ENCODE results near the gene SEPTIN11. TPM values are rescaled to one million over a fixed set of nuclear protein-coding genes. Genes with fewer than 3 reads are reported as not detected.

The SEPTIN11 gene
- total and polyA plus RNA-seq, 2 experiments from 2014 or later, result 488 to 867 TPM

GRCh38 chr4:76997532-76997931 is 48.0 kb downstream of the SEPTIN11 start:
- Histone ChIP-seq H3K9me3 (ENCODE audit: low read depth) (no peaks in the 10 kb centered on the region), H3K9ac (no peak overlapping the region), H3K4me1 (ENCODE audit: insufficient read depth) (peaks cover 48% of the 10 kb centered on the region), H3K36me3 (ENCODE audit: low read depth) (peaks cover 56% of the 10 kb centered on the region), H3K27me3 (replicated peaks; ENCODE audit: insufficient read depth) (no peaks in the 10 kb centered on the region), H3K4me3 (no peak overlapping the region), H3K4me2 (ENCODE audit: unreplicated experiment) (no peak overlapping the region), H3K79me2 (ENCODE audit: insufficient read depth) (peaks cover 100% of the 10 kb centered on the region), H2AFZ (no peak overlapping the region), H3F3A (ENCODE audit: insufficient read depth) (peaks cover 77% of the 10 kb centered on the region), H4K20me1 (ENCODE audit: insufficient read depth) (no peaks in the 10 kb centered on the region), H3K27ac (0 out of 2 replicates have a peak overlapping the region, but pooled peaks have one; percentile 18), H3K9me2 (ENCODE audit: insufficient read depth) (no peaks in the 10 kb centered on the region)
- DNase-seq, result no peak
- TF ChIP-seq EZH2phosphoT487 (IDR thresholded peaks at IDR 0.05; ENCODE audit: insufficient read depth, low read depth), result no peak
- TF ChIP-seq EZH2 (IDR thresholded peaks at IDR 0.05; ENCODE audit: insufficient read depth, poor library complexity, severe bottlenecking), result no peak
- in situ Hi-C loops (cut with MboI), result no loop called here
- 96 to 98% methylated on average over 5 of the region's 5 CpGs for WGBS, 2 experiments (ENCODE audit: low coverage in 1 of 2, low lambda C conversion rate in 2 of 2, missing lambda C conversion rate in 2 of 2)

GRCh38 chr4:76998251-76998901 is 48.8 kb downstream of the SEPTIN11 start:
- no peak overlapping the region for H3K4me2 ChIP-seq (ENCODE audit: unreplicated experiment)
- no peaks in the 10 kb centered on the region for H4K20me1 ChIP-seq (ENCODE audit: insufficient read depth)
- H3K9me2 ChIP-seq (ENCODE audit: insufficient read depth), result no peaks in the 10 kb centered on the region
- in situ Hi-C loops (cut with MboI), result no loop called here
- 61 to 63% methylated on average over 8 of the region's 8 CpGs for WGBS, 2 experiments (ENCODE audit: low coverage in 1 of 2, low lambda C conversion rate in 2 of 2, missing lambda C conversion rate in 2 of 2)
- H3K27ac ChIP-seq, result peak overlapping the region; percentile 18
- H3K9me3 ChIP-seq (ENCODE audit: low read depth), result no peaks in the 10 kb centered on the region
- H3K4me1 ChIP-seq (ENCODE audit: insufficient read depth), result peaks cover 49% of the 10 kb centered on the region
- TF ChIP-seq EZH2 (IDR thresholded peaks at IDR 0.05; ENCODE audit: insufficient read depth, poor library complexity, severe bottlenecking) (no peak), EZH2phosphoT487 (IDR thresholded peaks at IDR 0.05; ENCODE audit: insufficient read depth, low read depth) (no peak)
- DNase-seq, result peak; percentile 46
- no peaks in the 10 kb centered on the region for H3K27me3 ChIP-seq (replicated peaks; ENCODE audit: insufficient read depth)
- no peak overlapping the region for H3K9ac ChIP-seq
- H2AFZ ChIP-seq, result no peak overlapping the region
- peaks cover 77% of the 10 kb centered on the region for H3F3A ChIP-seq (ENCODE audit: insufficient read depth)
- peaks cover 64% of the 10 kb centered on the region for H3K36me3 ChIP-seq (ENCODE audit: low read depth)
- no peak overlapping the region for H3K4me3 ChIP-seq
- H3K79me2 ChIP-seq (ENCODE audit: insufficient read depth), result peaks cover 100% of the 10 kb centered on the region

Other genes starting within 250 kb of the SEPTIN11 start
- not detected in 2 replicates for gene SOWAHB, start 51.6 kb upstream of the SEPTIN11 start, total RNA-seq (2014; rRNA removed; shearing (Covaris generic))
- not detected in 2 replicates for gene SOWAHB, start 51.6 kb upstream of the SEPTIN11 start, polyA plus RNA-seq (2016; fragmentation: Nextera tagmentation; extraction: Ambion mirVana)
- gene CCNI, start 126.2 kb downstream of the SEPTIN11 start, total RNA-seq (2014; rRNA removed; shearing (Covaris generic)), result 121 and 125 TPM in 2 replicates
- gene CCNI, start 126.2 kb downstream of the SEPTIN11 start, polyA plus RNA-seq (2016; fragmentation: Nextera tagmentation; extraction: Ambion mirVana), result 158 and 166 TPM in 2 replicates
- 34.0 and 40.0 TPM in 2 replicates for gene CCNG2, start 207.5 kb downstream of the SEPTIN11 start, total RNA-seq (2014; rRNA removed; shearing (Covaris generic))
- gene CCNG2, start 207.5 kb downstream of the SEPTIN11 start, polyA plus RNA-seq (2016; fragmentation: Nextera tagmentation; extraction: Ambion mirVana), result 31.2 and 32.6 TPM in 2 replicates